Stimulated activated CD4-positive, alpha-beta T cell treated with anti-CD3 and anti-CD28 coated beads, Interleukin-15, amount 100 ng/mL, for 1 hour (primary cell): ENCODE data around the gene ADAM21.
A peak's percentile ranks its signal among the peaks of the same experiment; 100 is the strongest.
"Not testable (repeated sequence)": the region's sequence is repeated elsewhere in the genome, so short reads cannot be mapped to it uniquely, and the experiment has no call there.

Experiments used
- DNase-seq, 2 donors: peaks; one replicate each; pipeline ENCODE4 v3.0.0-alpha.2; 2020; ENCODE audit warnings: low read depth in 1 of 2, low spot score in 1 of 2

The ADAM21 gene

GRCh38 chr14:70451874-70452273 is at the start of gene ADAM21:
Gene ADAM21 (plus strand): TSS chr14:70452174. CDS start chr14:70457500, 5,326 bp downstream.
- DNase-seq, result no peak

- DNase-seq, result not testable (repeated sequence)
These were observed 48.6 kb upstream of the ADAM21 start for GRCh38 chr14:70403335-70403734.

- not testable (repeated sequence) for DNase-seq
These were observed 45.8 kb upstream of the ADAM21 start for GRCh38 chr14:70406216-70406615.

GRCh38 chr14:70407621-70408020 is 44.4 kb upstream of the ADAM21 start:
- no peak for DNase-seq

- no peak for DNase-seq
These were observed 36.2 kb upstream of the ADAM21 start for GRCh38 chr14:70415788-70416187.

- no peak for DNase-seq
These were observed 35.6 kb upstream of the ADAM21 start for GRCh38 chr14:70416338-70416724.

- peak; percentile 25 to 33 for DNase-seq
These were observed 35.1 kb upstream of the ADAM21 start, which contains the start of gene SYNJ2BP for GRCh38 chr14:70416725-70417349. Gene SYNJ2BP (minus strand): TSS chr14:70417090. CDS start chr14:70416963, 127 bp downstream.

- DNase-seq, result not testable (repeated sequence)
These were observed 32.6 kb upstream of the ADAM21 start for GRCh38 chr14:70419270-70419931.

- no peak for DNase-seq
These were observed 29.4 kb upstream of the ADAM21 start for GRCh38 chr14:70422538-70422937.

- no peak for DNase-seq
These were observed 26.6 kb upstream of the ADAM21 start for GRCh38 chr14:70425354-70425753.

GRCh38 chr14:70426555-70426954 is 25.4 kb upstream of the ADAM21 start:
- not testable (repeated sequence) for DNase-seq

- no peak for DNase-seq
These were observed 15.1 kb upstream of the ADAM21 start for GRCh38 chr14:70436867-70437266.

- no peak for DNase-seq
These were observed 10.3 kb upstream of the ADAM21 start for GRCh38 chr14:70441641-70442040.

GRCh38 chr14:70442750-70443149 is 9.2 kb upstream of the ADAM21 start:
- no peak for DNase-seq

- DNase-seq, result no peak
These were observed 3.2 kb upstream of the ADAM21 start for GRCh38 chr14:70448633-70449340.

- DNase-seq, result no peak
These were observed 2.8 kb downstream of the ADAM21 start for GRCh38 chr14:70454731-70455130.

GRCh38 chr14:70468731-70469130 is 16.8 kb downstream of the ADAM21 start:
- no peak for DNase-seq

GRCh38 chr14:70470863-70471563 is 19.0 kb downstream of the ADAM21 start:
- DNase-seq, result not testable (repeated sequence)

- DNase-seq, result no peak
These were observed 20.5 kb downstream of the ADAM21 start for GRCh38 chr14:70472253-70473159.

- DNase-seq, result no peak
These were observed 21.9 kb downstream of the ADAM21 start for GRCh38 chr14:70473825-70474224.
